Measurements from ENCODE around the gene CHST11. TPM values are rescaled to one million over a fixed set of nuclear protein-coding genes. Genes with fewer than 3 reads are reported as not detected.

Gene CHST11
- total RNA-seq, 1 experiment from 2014 or later = 6.7 TPM

DNA sequence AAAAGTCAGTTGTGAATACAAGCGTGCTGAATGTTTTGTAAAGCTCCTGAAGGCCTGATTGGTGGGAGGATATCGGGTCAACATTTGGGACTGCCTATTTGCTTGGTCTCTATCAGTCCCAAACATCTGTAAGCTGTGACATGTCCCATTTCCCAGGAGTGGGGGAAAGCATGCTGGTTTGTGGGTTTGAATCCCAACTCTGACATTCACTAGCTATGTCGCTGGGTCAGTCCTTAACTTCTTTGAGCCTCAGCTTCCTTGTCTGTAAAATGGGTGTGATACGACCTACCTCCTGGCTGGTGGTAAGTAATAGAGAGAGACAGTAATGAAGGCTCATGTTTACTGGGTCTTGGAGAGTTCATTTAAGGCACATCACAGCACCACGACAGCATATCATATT lies 136.7 kb downstream of the CHST11 start:
- TF ChIP-seq, protein P1, sequence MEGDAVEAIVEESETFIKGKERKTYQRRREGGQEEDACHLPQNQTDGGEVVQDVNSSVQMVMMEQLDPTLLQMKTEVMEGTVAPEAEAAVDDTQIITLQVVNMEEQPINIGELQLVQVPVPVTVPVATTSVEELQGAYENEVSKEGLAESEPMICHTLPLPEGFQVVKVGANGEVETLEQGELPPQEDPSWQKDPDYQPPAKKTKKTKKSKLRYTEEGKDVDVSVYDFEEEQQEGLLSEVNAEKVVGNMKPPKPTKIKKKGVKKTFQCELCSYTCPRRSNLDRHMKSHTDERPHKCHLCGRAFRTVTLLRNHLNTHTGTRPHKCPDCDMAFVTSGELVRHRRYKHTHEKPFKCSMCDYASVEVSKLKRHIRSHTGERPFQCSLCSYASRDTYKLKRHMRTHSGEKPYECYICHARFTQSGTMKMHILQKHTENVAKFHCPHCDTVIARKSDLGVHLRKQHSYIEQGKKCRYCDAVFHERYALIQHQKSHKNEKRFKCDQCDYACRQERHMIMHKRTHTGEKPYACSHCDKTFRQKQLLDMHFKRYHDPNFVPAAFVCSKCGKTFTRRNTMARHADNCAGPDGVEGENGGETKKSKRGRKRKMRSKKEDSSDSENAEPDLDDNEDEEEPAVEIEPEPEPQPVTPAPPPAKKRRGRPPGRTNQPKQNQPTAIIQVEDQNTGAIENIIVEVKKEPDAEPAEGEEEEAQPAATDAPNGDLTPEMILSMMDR (conservative IDR thresholded peaks at IDR 0.05) = no peak
- no peak overlapping the region for H4K91ac ChIP-seq (ENCODE audit: insufficient read length, low read depth, low read length)
- H2BK20ac ChIP-seq (ENCODE audit: low read depth, low read length, poor library complexity, severe bottlenecking) = no peak overlapping the region
- Mint-ChIP-seq H3K27ac (peak overlapping the region in 1 of 3 experiments; percentile 45; a peak in 1 of 7 replicates), H3K9me3 (no peaks in the 10 kb centered on the region; a peak in 3 of 5 replicates), H3K4me3 (no peak overlapping the region), H3K36me3 (ENCODE audit: insufficient read depth in 1 of 3, low read depth in 3 of 3) (no peaks in the 10 kb centered on the region), H3K4me1 (peaks cover 26 to 27% of the 10 kb centered on the region in 2 experiments), H3K27me3 (ENCODE audit: low read depth) (no peaks in the 10 kb centered on the region; the same call in 1 of the 2 replicates)
- no peak overlapping the region for H3K14ac ChIP-seq (ENCODE audit: insufficient read depth, low read length)
- no peaks in the 10 kb centered on the region for H3K23me2 ChIP-seq (ENCODE audit: insufficient read length, low read depth, low read length, poor library complexity, severe bottlenecking)
- no peak overlapping the region for H3K4me2 ChIP-seq (ENCODE audit: insufficient read depth, insufficient read length, low read length)
- no peak overlapping the region for H2BK5ac ChIP-seq (ENCODE audit: insufficient read length, low read length)
- WGBS (ENCODE audit: extremely low coverage, insufficient read length, low lambda C conversion rate) = no CpG with 5 or more reads among the region's 5 CpGs
- H3K79me2 ChIP-seq (ENCODE audit: insufficient read depth, low read length) = 0 out of 2 replicates have a peak, but pooled peaks cover 2% of the 10 kb centered on the region
- H2BK15ac ChIP-seq (ENCODE audit: low read depth, low read length) = no peak overlapping the region
- no peak overlapping the region for H4K5ac ChIP-seq (ENCODE audit: insufficient read length, low read depth, low read length)
- no peaks in the 10 kb centered on the region for H3K79me1 ChIP-seq (ENCODE audit: insufficient read depth, low read depth, low read length, poor library complexity, severe bottlenecking)
- H3K23ac ChIP-seq (ENCODE audit: insufficient read length, low read depth, low read length) = no peak overlapping the region
- DNase-seq = no peak
- H3K27me3 ChIP-seq (ENCODE audit: insufficient read depth, low read length) = no peaks in the 10 kb centered on the region
- no peak overlapping the region for H2BK120ac ChIP-seq (ENCODE audit: low read depth, low read length, poor library complexity, severe bottlenecking)
- no peaks in the 10 kb centered on the region for H3K9me3 ChIP-seq (ENCODE audit: control insufficient read depth, low read depth, low read length)
- no peak overlapping the region for H3K9ac ChIP-seq (ENCODE audit: extremely low read depth, insufficient read length, low read length)
- no peak overlapping the region for H2BK12ac ChIP-seq (ENCODE audit: insufficient read length, low read depth, low read length)
- H3K18ac ChIP-seq (ENCODE audit: insufficient read length, low read depth, low read length) = no peak overlapping the region
- no peak overlapping the region for H3T11ph ChIP-seq (ENCODE audit: low read length)
- H3K56ac ChIP-seq (ENCODE audit: insufficient read length, low read depth, low read length) = no peak overlapping the region
- no peak overlapping the region for H2AK5ac ChIP-seq (ENCODE audit: insufficient read length, low read length)
- no peak overlapping the region for H3K4ac ChIP-seq (ENCODE audit: low read depth, low read length)
- H4K20me1 ChIP-seq (ENCODE audit: control insufficient read depth, insufficient read depth, insufficient read length) = no peaks in the 10 kb centered on the region
- no peak overlapping the region for H2AFZ ChIP-seq (ENCODE audit: low read length)
- no peak overlapping the region for H3K27ac ChIP-seq (ENCODE audit: insufficient read length, low read depth, low read length)
- H3K4me1 ChIP-seq (ENCODE audit: insufficient read depth, low read length) = no peaks in the 10 kb centered on the region; the same call in 1 of the 2 replicates
- no peak overlapping the region for H4K8ac ChIP-seq (replicated peaks; ENCODE audit: insufficient read length, low read depth, low read length)
